ENCODE data around the gene CGA. TPM values are rescaled to one million over a fixed set of nuclear protein-coding genes. Genes with fewer than 3 reads are reported as not detected.

Gene CGA
- total RNA-seq, 6 experiments from 2014 or later: not detected

GRCh38 chr6:87075168-87075567 is 19.7 kb downstream of the CGA start:
- no peak overlapping the region for H3K4me3 ChIP-seq
- H3K36me3 ChIP-seq: no peaks in the 10 kb centered on the region
- H3K27ac ChIP-seq: no peak overlapping the region
- H3K9me3 ChIP-seq: no peaks in the 10 kb centered on the region
- TF ChIP-seq POLR2A (IDR thresholded peaks at IDR 0.05) (no peak), CTCF (IDR thresholded peaks at IDR 0.05) (no peak)
- no peak for ATAC-seq
- 47% methylated on average over 2 of the region's 2 CpGs for WGBS (ENCODE audit: insufficient coverage, low coverage, low lambda C conversion rate, missing lambda C conversion rate)
- intact Hi-C loops (cut with DNase I): no loop called here
- no peaks in the 10 kb centered on the region for H3K4me1 ChIP-seq
- no peak for DNase-seq
- no peaks in the 10 kb centered on the region for H3K27me3 ChIP-seq

GRCh38 chr6:87074101-87074621 is 20.7 kb downstream of the CGA start:
- Histone ChIP-seq H3K27me3 (no peaks in the 10 kb centered on the region), H3K9me3 (no peaks in the 10 kb centered on the region), H3K4me3 (no peak overlapping the region), H3K4me1 (no peaks in the 10 kb centered on the region), H3K27ac (no peak overlapping the region), H3K36me3 (no peaks in the 10 kb centered on the region)
- 74% methylated on average over 3 of the region's 4 CpGs for WGBS (ENCODE audit: insufficient coverage, low coverage, low lambda C conversion rate, missing lambda C conversion rate)
- DNase-seq (no peak), ATAC-seq (no peak)
- intact Hi-C loops (cut with DNase I): no loop called here
- TF ChIP-seq CTCF (IDR thresholded peaks at IDR 0.05) (no peak), POLR2A (IDR thresholded peaks at IDR 0.05) (no peak)

- H3K27me3 ChIP-seq: no peaks in the 10 kb centered on the region
- DNase-seq: no peak
- TF ChIP-seq CTCF (IDR thresholded peaks at IDR 0.05): no peak
- no peak for TF ChIP-seq POLR2A (IDR thresholded peaks at IDR 0.05)
- intact Hi-C loops (cut with DNase I): no loop called here
- no peaks in the 10 kb centered on the region for H3K9me3 ChIP-seq
- H3K4me1 ChIP-seq: peaks cover 0 to 4% (median 0%) of the 10 kb centered on the region in 4 donors
- no peak overlapping the region for H3K27ac ChIP-seq
- H3K36me3 ChIP-seq: no peaks in the 10 kb centered on the region
- H3K4me3 ChIP-seq: no peak overlapping the region
- no peak for ATAC-seq
- WGBS (ENCODE audit: insufficient coverage, low coverage, low lambda C conversion rate, missing lambda C conversion rate): 60% methylated on average over 2 of the region's 3 CpGs
Observed at GRCh38 chr6:87071683-87072082, 23.2 kb downstream of the CGA start.

- DNase-seq (no peak), ATAC-seq (no peak)
- intact Hi-C loops (cut with DNase I): no loop called here
- Histone ChIP-seq H3K27ac (no peak overlapping the region), H3K4me1 (peaks cover 0 to 6% (median 0%) of the 10 kb centered on the region in 4 donors), H3K9me3 (no peaks in the 10 kb centered on the region), H3K27me3 (no peaks in the 10 kb centered on the region), H3K36me3 (no peaks in the 10 kb centered on the region), H3K4me3 (no peak overlapping the region)
- no peak for TF ChIP-seq POLR2A (IDR thresholded peaks at IDR 0.05)
- no peak for TF ChIP-seq CTCF (IDR thresholded peaks at IDR 0.05)
- WGBS (ENCODE audit: insufficient coverage, low coverage, low lambda C conversion rate, missing lambda C conversion rate): 72% methylated on average over 2 of the region's 2 CpGs
Observed at GRCh38 chr6:87070741-87071140, 24.2 kb downstream of the CGA start.

- intact Hi-C loops (cut with DNase I): no loop called here
- H3K27ac ChIP-seq: no peak overlapping the region
- H3K4me1 ChIP-seq: peaks cover 0 to 6% (median 0%) of the 10 kb centered on the region in 4 donors
- H3K4me3 ChIP-seq: no peak overlapping the region
- H3K9me3 ChIP-seq: no peaks in the 10 kb centered on the region
- no peaks in the 10 kb centered on the region for H3K36me3 ChIP-seq
- 43% methylated on average over 3 of the region's 3 CpGs for WGBS (ENCODE audit: insufficient coverage, low coverage, low lambda C conversion rate, missing lambda C conversion rate)
- no peak for DNase-seq
- ATAC-seq: no peak
- H3K27me3 ChIP-seq: no peaks in the 10 kb centered on the region
- TF ChIP-seq POLR2A (IDR thresholded peaks at IDR 0.05) (no peak), CTCF (IDR thresholded peaks at IDR 0.05) (no peak)
Observed at GRCh38 chr6:87068795-87069194, 26.1 kb downstream of the CGA start.

Data from right lobe of liver (tissue), 6 donors.